H9 (cell line): Measurements from ENCODE around the gene ALDH3A2. TPM values are rescaled to one million over a fixed set of nuclear protein-coding genes. Genes with fewer than 3 reads are reported as not detected.

ENCODE experiments used
- DNase-seq: peaks from one replicate; pipeline ENCODE4 v3.0.0-alpha.2; 2017
- H2AFZ ChIP-seq: one replicate; pipeline ENCODE4 v1.6.1; 2013; ENCODE audit warnings: mild to moderate bottlenecking, low read length, control low read depth, moderate library complexity
- H2AK5ac ChIP-seq: 2 replicates; pipeline ENCODE4 v1.6.1; 2013; ENCODE audit warnings: low read length, control low read depth, mixed read lengths; ENCODE audit not compliant: insufficient read length
- H2BK120ac ChIP-seq: one replicate; pipeline ENCODE4 v1.6.1; 2013; ENCODE audit warnings: low read depth, mild to moderate bottlenecking, low read length, control low read depth, inconsistent platforms; ENCODE audit not compliant: poor library complexity, severe bottlenecking
- H2BK12ac ChIP-seq: 2 replicates; pipeline ENCODE4 v1.6.1; 2013; ENCODE audit warnings: low read length, control low read depth, mixed read lengths, low read depth; ENCODE audit not compliant: insufficient read length
- H2BK15ac ChIP-seq: 2 replicates; pipeline ENCODE4 v1.6.1; 2013; ENCODE audit warnings: low read depth, low read length, control low read depth
- H2BK20ac ChIP-seq: one replicate; pipeline ENCODE4 v1.6.1; 2013; ENCODE audit warnings: low read depth, mild to moderate bottlenecking, low read length, control low read depth, inconsistent platforms; ENCODE audit not compliant: poor library complexity, severe bottlenecking
- H2BK5ac ChIP-seq: 2 replicates; pipeline ENCODE4 v1.6.1; 2013; ENCODE audit warnings: low read length, control low read depth, mixed read lengths; ENCODE audit not compliant: insufficient read length
- H3K14ac ChIP-seq: 2 replicates; pipeline ENCODE4 v1.6.1; 2013; ENCODE audit warnings: low read length, control low read depth; ENCODE audit not compliant: insufficient read depth
- H3K18ac ChIP-seq: 2 replicates; pipeline ENCODE4 v1.6.1; 2013; ENCODE audit warnings: low read depth, mild to moderate bottlenecking, mixed read lengths, low read length, control low read depth; ENCODE audit not compliant: insufficient read length
- H3K23ac ChIP-seq: 2 replicates; pipeline ENCODE4 v1.6.1; 2013; ENCODE audit warnings: low read length, control low read depth, mixed read lengths, low read depth; ENCODE audit not compliant: insufficient read length
- H3K23me2 ChIP-seq: 2 replicates; pipeline ENCODE4 v1.6.1; 2013; ENCODE audit warnings: low read depth, mild to moderate bottlenecking, mixed read lengths, low read length, control low read depth; ENCODE audit not compliant: insufficient read length, poor library complexity, severe bottlenecking
- H3K27ac ChIP-seq: 2 replicates; pipeline ENCODE4 v1.5.1; 2013; ENCODE audit warnings: low read length, control low read depth, mixed read lengths, low read depth; ENCODE audit not compliant: insufficient read length
- H3K27me3 ChIP-seq: 2 replicates; pipeline ENCODE4 v1.6.1; 2013; ENCODE audit warnings: low read length, control low read depth, inconsistent platforms; ENCODE audit not compliant: insufficient read depth
- H3K4ac ChIP-seq: 2 replicates; pipeline ENCODE4 v1.6.1; 2013; ENCODE audit warnings: low read depth, mild to moderate bottlenecking, control low read depth, inconsistent platforms, low read length, moderate library complexity
- H3K4me1 ChIP-seq: 2 replicates; pipeline ENCODE4 v1.6.1; 2013; ENCODE audit warnings: low read length, control low read depth, inconsistent platforms; ENCODE audit not compliant: insufficient read depth
- H3K4me2 ChIP-seq: 2 replicates; pipeline ENCODE4 v1.6.1; 2013; ENCODE audit warnings: low read length, control low read depth, mixed read lengths; ENCODE audit not compliant: insufficient read length, insufficient read depth
- H3K56ac ChIP-seq: 2 replicates; pipeline ENCODE4 v1.6.1; 2013; ENCODE audit warnings: low read depth, mild to moderate bottlenecking, mixed read lengths, low read length, control low read depth; ENCODE audit not compliant: insufficient read length
- H3K79me1 ChIP-seq: 2 replicates; pipeline ENCODE4 v1.6.1; 2013; ENCODE audit warnings: low read depth, mild to moderate bottlenecking, moderate library complexity, low read length, control low read depth, inconsistent platforms; ENCODE audit not compliant: insufficient read depth, poor library complexity, severe bottlenecking
- H3K79me2 ChIP-seq: 2 replicates; pipeline ENCODE4 v1.6.1; 2013; ENCODE audit warnings: low read length, control low read depth, inconsistent platforms; ENCODE audit not compliant: insufficient read depth
- H3K9ac ChIP-seq: 2 replicates; pipeline ENCODE4 v1.6.1; 2013; ENCODE audit warnings: low read length, control low read depth, mixed read lengths; ENCODE audit not compliant: insufficient read length; ENCODE audit errors: extremely low read depth
- H3K9me3 ChIP-seq: one replicate; pipeline ENCODE4 v1.6.1; 2013; ENCODE audit warnings: low read depth, low read length, inconsistent platforms; ENCODE audit not compliant: control insufficient read depth
- H3T11ph ChIP-seq: one replicate; pipeline ENCODE4 v1.6.1; 2013; ENCODE audit warnings: mild to moderate bottlenecking, low read length, control low read depth, inconsistent platforms
- H4K20me1 ChIP-seq: one replicate; pipeline ENCODE4 v1.6.1; 2013; ENCODE audit not compliant: control insufficient read depth, insufficient read length, insufficient read depth
- H4K5ac ChIP-seq: 2 replicates; pipeline ENCODE4 v1.6.1; 2013; ENCODE audit warnings: low read depth, mild to moderate bottlenecking, mixed read lengths, low read length, control low read depth; ENCODE audit not compliant: insufficient read length
- H4K8ac ChIP-seq: replicated peaks from 2 replicates; pipeline ENCODE4 v1.6.1; 2013; ENCODE audit warnings: low read length, control low read depth, mixed read lengths, low read depth; ENCODE audit not compliant: insufficient read length
- H4K91ac ChIP-seq: 2 replicates; pipeline ENCODE4 v1.6.1; 2013; ENCODE audit warnings: low read depth, mild to moderate bottlenecking, moderate library complexity, mixed read lengths, low read length, control low read depth; ENCODE audit not compliant: insufficient read length
- H3K27ac Mint-ChIP-seq, 3 experiments: 2 replicates in 2 of 3; 3 replicates in 1 of 3; pipeline ENCODE4 v1.8.0; 2020 to 2021; ENCODE audit warnings: mixed read lengths in 3 of 3, mild to moderate bottlenecking in 1 of 3, moderate library complexity in 1 of 3
- H3K27me3 Mint-ChIP-seq: 2 replicates; pipeline ENCODE4 v1.8.0; 2021; ENCODE audit warnings: low read depth, mild to moderate bottlenecking, moderate library complexity, mixed read lengths
- H3K36me3 Mint-ChIP-seq, 3 experiments: 2 replicates in 2 of 3; 3 replicates in 1 of 3; pipeline ENCODE4 v1.8.0; 2020 to 2021; ENCODE audit warnings: low read depth in 3 of 3, mixed read lengths in 3 of 3; ENCODE audit not compliant: insufficient read depth in 1 of 3
- H3K4me1 Mint-ChIP-seq, 2 experiments: 2 replicates each; pipeline ENCODE4 v1.8.0; 2020; ENCODE audit warnings: mixed read lengths in 2 of 2
- H3K4me3 Mint-ChIP-seq, 2 experiments: 2 replicates in 1 of 2; 3 replicates in 1 of 2; pipeline ENCODE4 v1.8.0; 2020 to 2021; ENCODE audit warnings: mild to moderate bottlenecking in 2 of 2, mixed read lengths in 2 of 2, moderate library complexity in 1 of 2
- H3K9me3 Mint-ChIP-seq, 2 experiments: 2 replicates in 1 of 2; 3 replicates in 1 of 2; pipeline ENCODE4 v1.8.0; 2020; ENCODE audit warnings: mild to moderate bottlenecking in 2 of 2, mixed read lengths in 2 of 2, moderate library complexity in 1 of 2
- CTCF ChIP-seq: fragments of 200-600 bp; sonication (generic); conservative IDR thresholded peaks from 3 replicates; pipeline ENCODE4 v1.8.0; 2021; ENCODE audit warnings: antibody characterized with exemption, mild to moderate bottlenecking
- WGBS: extraction: QIAGEN DNeasy Blood & Tissue Kit; methylation state at CpG from one replicate; pipeline ENCODE4 v1.1.7; 2013; ENCODE audit warnings: missing lambda C conversion rate, low lambda C conversion rate, mixed read lengths; ENCODE audit not compliant: insufficient read length; ENCODE audit errors: extremely low coverage; 5-methylcytosine and 5-hydroxymethylcytosine counted together
- total RNA-seq: library from RNA; stranded (reverse); gene quantifications from 2 replicates; pipeline ENCODE4 v1.2.1, GENCODE V29; 2021

ALDH3A2 gene
- total RNA-seq, 1 experiment from 2014 or later: 100 TPM

GRCh38 chr17:19610879-19611278 lies 37.7 kb upstream of the ALDH3A2 start:
- H3K9ac ChIP-seq: no peak overlapping the region
- no peak overlapping the region for H3K56ac ChIP-seq
- no peak overlapping the region for H2BK5ac ChIP-seq
- no peak overlapping the region for H3K18ac ChIP-seq
- no CpG with 5 or more reads among the region's 5 CpGs for WGBS
- Mint-ChIP-seq H3K4me3 (no peak overlapping the region), H3K27me3 (no peaks in the 10 kb centered on the region; the same call in 1 of the 2 replicates), H3K4me1 (no peaks in the 10 kb centered on the region), H3K36me3 (no peaks in the 10 kb centered on the region), H3K9me3 (no peaks in the 10 kb centered on the region), H3K27ac (no peak overlapping the region)
- H3K4ac ChIP-seq: no peak overlapping the region
- no peak overlapping the region for H2BK15ac ChIP-seq
- no peak overlapping the region for H3K27ac ChIP-seq
- no peak overlapping the region for H2AFZ ChIP-seq
- no peaks in the 10 kb centered on the region for H3K27me3 ChIP-seq
- no peak overlapping the region for H4K91ac ChIP-seq
- no peak overlapping the region for H3K14ac ChIP-seq
- no peak overlapping the region for H2BK20ac ChIP-seq
- no peak overlapping the region for H2AK5ac ChIP-seq
- H3K4me1 ChIP-seq: no peaks in the 10 kb centered on the region
- no peak overlapping the region for H4K5ac ChIP-seq
- H4K20me1 ChIP-seq: no peaks in the 10 kb centered on the region
- no peak overlapping the region for H3K4me2 ChIP-seq
- H3T11ph ChIP-seq: no peak overlapping the region
- no peak overlapping the region for H3K23ac ChIP-seq
- no peaks in the 10 kb centered on the region for H3K79me1 ChIP-seq
- TF ChIP-seq CTCF: no peak
- H2BK120ac ChIP-seq: no peak overlapping the region
- H3K23me2 ChIP-seq: no peaks in the 10 kb centered on the region
- H3K9me3 ChIP-seq: no peaks in the 10 kb centered on the region
- no peaks in the 10 kb centered on the region for H3K79me2 ChIP-seq
- H4K8ac ChIP-seq: no peak overlapping the region
- H2BK12ac ChIP-seq: no peak overlapping the region
- no peak for DNase-seq
